ENCODE results near the gene APBB3. TPM values are rescaled to one million over a fixed set of nuclear protein-coding genes. Genes with fewer than 3 reads are reported as not detected.

The APBB3 gene
- total RNA-seq, 2 donors from 2014 or later, result 7.4 to 8.3 TPM

DNA sequence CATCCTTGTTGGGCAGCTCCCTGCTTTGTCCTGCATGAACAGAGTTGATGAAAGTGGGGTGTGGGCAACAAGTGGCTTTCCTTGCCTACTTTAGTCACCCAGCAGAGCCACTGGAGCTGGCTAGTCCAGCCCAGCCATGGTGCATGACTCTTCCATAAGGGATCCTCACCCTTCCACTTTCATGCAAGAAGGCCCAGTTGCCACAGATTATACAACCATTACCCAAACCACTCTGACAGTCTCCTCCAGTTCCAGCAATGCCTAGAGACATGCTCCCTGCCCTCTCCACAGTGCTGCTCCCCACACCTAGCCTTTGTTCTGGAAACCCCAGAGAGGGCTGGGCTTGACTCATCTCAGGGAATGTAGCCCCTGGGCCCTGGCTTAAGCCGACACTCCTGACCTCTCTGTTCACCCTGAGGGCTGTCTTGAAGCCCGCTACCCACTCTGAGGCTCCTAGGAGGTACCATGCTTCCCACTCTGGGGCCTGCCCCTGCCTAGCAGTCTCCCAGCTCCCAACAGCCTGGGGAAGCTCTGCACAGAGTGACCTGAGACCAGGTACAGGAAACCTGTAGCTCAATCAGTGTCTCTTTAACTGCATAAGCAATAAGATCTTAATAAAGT, 4.2 kb upstream of the APBB3 start:
- Histone ChIP-seq H3K4me3 (no peak overlapping the region), H3K27me3 (no peaks in the 10 kb centered on the region), H3K27ac (peak overlapping the region; percentile 71 to 74), H3K36me3 (peaks cover 20% of the 10 kb centered on the region), H3K4me1 (peaks cover 0 to 73% of the 10 kb centered on the region in 2 donors), H3K9me3 (no peaks in the 10 kb centered on the region)
- DNase-seq (ENCODE audit: low spot score), result no peak
- TF ChIP-seq, protein P1, sequence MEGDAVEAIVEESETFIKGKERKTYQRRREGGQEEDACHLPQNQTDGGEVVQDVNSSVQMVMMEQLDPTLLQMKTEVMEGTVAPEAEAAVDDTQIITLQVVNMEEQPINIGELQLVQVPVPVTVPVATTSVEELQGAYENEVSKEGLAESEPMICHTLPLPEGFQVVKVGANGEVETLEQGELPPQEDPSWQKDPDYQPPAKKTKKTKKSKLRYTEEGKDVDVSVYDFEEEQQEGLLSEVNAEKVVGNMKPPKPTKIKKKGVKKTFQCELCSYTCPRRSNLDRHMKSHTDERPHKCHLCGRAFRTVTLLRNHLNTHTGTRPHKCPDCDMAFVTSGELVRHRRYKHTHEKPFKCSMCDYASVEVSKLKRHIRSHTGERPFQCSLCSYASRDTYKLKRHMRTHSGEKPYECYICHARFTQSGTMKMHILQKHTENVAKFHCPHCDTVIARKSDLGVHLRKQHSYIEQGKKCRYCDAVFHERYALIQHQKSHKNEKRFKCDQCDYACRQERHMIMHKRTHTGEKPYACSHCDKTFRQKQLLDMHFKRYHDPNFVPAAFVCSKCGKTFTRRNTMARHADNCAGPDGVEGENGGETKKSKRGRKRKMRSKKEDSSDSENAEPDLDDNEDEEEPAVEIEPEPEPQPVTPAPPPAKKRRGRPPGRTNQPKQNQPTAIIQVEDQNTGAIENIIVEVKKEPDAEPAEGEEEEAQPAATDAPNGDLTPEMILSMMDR (IDR thresholded peaks at IDR 0.05), result no peak

DNA sequence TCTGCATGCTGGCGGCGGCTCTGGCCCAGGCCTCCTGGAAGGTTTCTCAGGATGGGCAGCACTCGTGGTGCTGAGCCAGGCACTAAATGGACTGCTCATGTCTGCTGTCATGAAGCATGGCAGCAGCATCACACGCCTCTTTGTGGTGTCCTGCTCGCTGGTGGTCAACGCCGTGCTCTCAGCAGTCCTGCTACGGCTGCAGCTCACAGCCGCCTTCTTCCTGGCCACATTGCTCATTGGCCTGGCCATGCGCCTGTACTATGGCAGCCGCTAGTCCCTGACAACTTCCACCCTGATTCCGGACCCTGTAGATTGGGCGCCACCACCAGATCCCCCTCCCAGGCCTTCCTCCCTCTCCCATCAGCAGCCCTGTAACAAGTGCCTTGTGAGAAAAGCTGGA, 3.5 kb upstream of the APBB3 start:
- TF ChIP-seq, protein P1 (IDR thresholded peaks at IDR 0.05), result no peak
- Histone ChIP-seq H3K4me1 (peaks cover 0 to 79% of the 10 kb centered on the region in 2 donors), H3K9me3 (no peaks in the 10 kb centered on the region), H3K27ac (peak overlapping the region in 1 of 2 donors; percentile 74), H3K4me3 (no peak overlapping the region), H3K36me3 (peaks cover 20% of the 10 kb centered on the region), H3K27me3 (no peaks in the 10 kb centered on the region)
- no peak for DNase-seq (ENCODE audit: low spot score)

DNA sequence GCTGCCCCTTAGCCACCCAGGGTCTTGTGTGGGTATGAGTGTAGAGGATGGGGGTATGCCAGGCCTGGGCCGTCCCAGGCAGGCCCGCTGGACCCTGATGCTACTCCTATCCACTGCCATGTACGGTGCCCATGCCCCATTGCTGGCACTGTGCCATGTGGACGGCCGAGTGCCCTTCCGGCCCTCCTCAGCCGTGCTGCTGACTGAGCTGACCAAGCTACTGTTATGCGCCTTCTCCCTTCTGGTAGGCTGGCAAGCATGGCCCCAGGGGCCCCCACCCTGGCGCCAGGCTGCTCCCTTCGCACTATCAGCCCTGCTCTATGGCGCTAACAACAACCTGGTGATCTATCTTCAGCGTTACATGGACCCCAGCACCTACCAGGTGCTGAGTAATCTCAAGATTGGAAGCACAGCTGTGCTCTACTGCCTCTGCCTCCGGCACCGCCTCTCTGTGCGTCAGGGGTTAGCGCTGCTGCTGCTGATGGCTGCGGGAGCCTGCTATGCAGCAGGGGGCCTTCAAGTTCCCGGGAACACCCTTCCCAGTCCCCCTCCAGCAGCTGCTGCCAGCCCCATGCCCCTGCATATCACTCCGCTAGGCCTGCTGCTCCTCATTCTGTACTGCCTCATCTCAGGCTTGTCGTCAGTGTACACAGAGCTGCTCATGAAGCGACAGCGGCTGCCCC, 2.9 kb upstream of the APBB3 start:
- no peak overlapping the region for H3K4me3 ChIP-seq
- no peaks in the 10 kb centered on the region for H3K27me3 ChIP-seq
- peaks cover 20% of the 10 kb centered on the region for H3K36me3 ChIP-seq
- TF ChIP-seq, protein P1 (IDR thresholded peaks at IDR 0.05), result no peak
- peaks cover 0 to 80% of the 10 kb centered on the region in 2 donors for H3K4me1 ChIP-seq
- no peak overlapping the region for H3K27ac ChIP-seq
- DNase-seq (ENCODE audit: low spot score), result no peak
- no peaks in the 10 kb centered on the region for H3K9me3 ChIP-seq

DNA sequence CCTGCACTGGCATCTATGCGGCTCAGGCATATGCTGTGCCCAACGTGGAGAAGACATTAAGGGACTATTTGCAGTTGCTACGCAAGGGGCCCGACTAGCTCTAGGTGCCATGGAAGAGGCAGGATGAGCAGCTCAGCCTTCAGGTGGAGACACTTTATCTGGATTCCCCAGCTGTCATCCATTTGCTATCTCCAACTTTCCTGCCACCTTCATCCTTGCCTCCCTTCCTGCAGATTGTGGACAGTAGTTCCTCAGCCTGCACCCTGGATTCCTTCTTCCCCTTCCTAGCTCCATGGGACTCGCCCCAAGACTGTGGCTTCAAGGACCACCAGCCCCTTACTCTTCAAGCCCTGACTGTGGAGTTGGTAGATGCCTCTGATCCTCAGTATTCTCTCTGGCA, 2.3 kb upstream of the APBB3 start:
- no peaks in the 10 kb centered on the region for H3K27me3 ChIP-seq
- H3K9me3 ChIP-seq, result no peaks in the 10 kb centered on the region
- peaks cover 0 to 78% of the 10 kb centered on the region in 2 donors for H3K4me1 ChIP-seq
- no peak for DNase-seq (ENCODE audit: low spot score)
- no peak overlapping the region for H3K4me3 ChIP-seq
- no peak overlapping the region for H3K27ac ChIP-seq
- H3K36me3 ChIP-seq, result peaks cover 20% of the 10 kb centered on the region
- TF ChIP-seq, protein P1 (IDR thresholded peaks at IDR 0.05), result no peak

DNA sequence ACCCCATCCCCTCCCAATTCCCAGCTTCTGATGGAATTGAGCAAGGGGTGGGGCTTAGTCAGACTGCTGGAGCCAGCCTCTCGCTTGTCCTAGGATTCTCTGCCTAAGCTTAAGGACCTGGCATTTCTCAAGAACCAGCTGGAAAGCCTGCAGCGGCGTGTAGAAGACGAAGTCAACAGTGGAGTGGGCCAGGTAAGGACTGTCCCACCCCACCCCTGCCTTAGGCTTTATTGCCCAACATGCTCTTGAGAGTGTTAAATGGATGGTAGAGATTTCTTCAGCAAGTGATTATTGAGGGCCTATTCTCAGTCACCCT, 1.3 kb upstream of the APBB3 start:
- no peaks in the 10 kb centered on the region for H3K9me3 ChIP-seq
- H3K27me3 ChIP-seq, result no peaks in the 10 kb centered on the region
- no peak for DNase-seq (ENCODE audit: low spot score)
- peak overlapping the region in 1 of 2 donors; percentile 77 for H3K4me3 ChIP-seq
- TF ChIP-seq, protein P1 (IDR thresholded peaks at IDR 0.05), result no peak
- H3K27ac ChIP-seq, result peak overlapping the region; percentile 85 to 97
- peaks cover 20% of the 10 kb centered on the region for H3K36me3 ChIP-seq
- peaks cover 0 to 69% of the 10 kb centered on the region in 2 donors for H3K4me1 ChIP-seq
